ACHN (cell line): ENCODE results near the gene OSR1.
A peak's percentile ranks its signal among the peaks of the same experiment; 100 is the strongest.
"Not testable (repeated sequence)": the region's sequence is repeated elsewhere in the genome, so short reads cannot be mapped to it uniquely, and the experiment has no call there.

Source experiments
- DNase-seq: peaks from one replicate; pipeline ENCODE4 v3.0.0-alpha.2; 2015
- in situ Hi-C: cut with HindIII; loops from 2 replicates; pipeline ENCODE4 v1.10.0; 2017; ENCODE audit warnings: low sequenced_read_pairs, low pct_ligation_motif_present, low pct_unique_long_range_greater_than_20kb

Gene OSR1

GRCh38 chr2:19348692-19349091 lies 9.7 kb downstream of the OSR1 start:
- DNase-seq: no peak
- in situ Hi-C loops: no loop called here

DNA sequence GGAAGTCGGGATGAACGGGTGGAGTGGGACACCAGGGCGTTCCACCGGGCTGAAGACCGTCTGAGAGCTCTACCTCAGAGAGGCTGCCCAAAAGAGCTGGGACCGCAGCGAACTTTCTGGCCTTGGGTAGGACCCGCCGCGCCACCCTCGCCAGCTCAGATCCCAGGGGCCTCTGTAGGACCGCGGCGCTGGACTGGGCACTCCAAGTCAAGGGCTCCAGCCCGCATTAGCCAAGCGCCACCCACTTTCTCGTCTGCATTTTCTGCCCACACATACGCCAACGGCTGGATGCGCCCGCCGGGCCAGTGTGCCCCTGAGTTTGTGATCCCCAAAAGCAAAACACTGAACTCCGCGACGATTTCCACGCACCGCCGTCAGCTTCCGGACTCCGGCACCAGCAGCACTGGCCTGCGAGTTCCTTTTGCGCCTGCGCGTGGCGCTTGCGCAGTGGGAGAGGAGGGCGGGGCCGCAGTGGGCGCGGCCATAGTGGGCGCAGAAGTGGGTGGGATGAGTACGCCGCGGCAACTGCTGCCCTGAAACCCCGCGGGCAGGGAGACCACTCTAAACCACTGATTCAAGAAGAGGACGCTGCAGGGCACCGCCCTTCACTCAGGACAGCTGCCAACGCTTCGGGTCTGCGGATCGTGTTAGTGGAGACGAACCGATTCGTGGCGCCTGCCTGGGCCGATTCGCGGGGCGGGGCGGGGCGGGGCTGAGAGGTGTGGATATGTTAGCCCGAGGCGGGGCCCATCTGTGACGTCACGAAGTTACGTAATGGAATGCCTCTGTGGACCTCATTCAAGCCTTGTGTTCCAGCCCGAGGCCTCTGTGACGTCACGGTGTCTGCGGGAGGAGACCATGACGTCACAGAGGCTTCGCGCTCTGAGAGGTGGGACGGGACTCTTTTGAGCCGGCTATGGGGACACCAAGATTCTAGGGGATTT lies 10.5 kb downstream of the OSR1 start:
- in situ Hi-C loops: no loop called here
- peak; percentile 98 for DNase-seq

DNA sequence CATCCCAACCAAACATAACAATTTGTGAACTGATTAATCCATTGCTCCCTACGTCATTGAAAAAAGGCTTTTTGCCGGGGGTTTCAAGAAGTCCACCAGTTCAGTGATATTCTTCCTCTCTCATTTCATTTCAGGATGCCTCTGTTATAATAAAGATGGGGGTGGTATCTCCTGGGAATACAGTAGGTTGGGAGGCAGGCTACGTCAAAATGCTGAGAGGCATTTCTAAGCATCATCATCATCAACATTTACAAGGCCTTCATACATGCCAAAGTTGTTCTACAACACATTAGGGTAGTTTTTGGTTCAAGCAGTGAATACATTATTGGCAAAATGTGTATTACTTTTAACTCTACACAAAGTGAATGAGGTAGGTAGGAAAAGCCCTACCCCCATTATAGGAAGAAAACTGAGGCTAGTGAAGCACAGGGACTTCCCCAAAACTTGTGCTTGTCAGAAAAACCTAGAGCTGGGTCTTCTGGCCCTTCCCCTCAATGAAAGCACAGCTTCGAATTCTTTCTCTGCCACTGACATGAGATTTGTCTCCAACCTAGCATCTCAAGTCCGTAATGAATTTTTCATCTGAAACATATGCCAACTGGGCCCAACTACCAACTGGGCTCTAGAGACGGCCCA lies 11.3 kb downstream of the OSR1 start:
- in situ Hi-C loops: no loop called here
- DNase-seq: no peak

GRCh38 chr2:19337742-19338141 lies 20.7 kb downstream of the OSR1 start:
- in situ Hi-C loops: no loop called here
- no peak for DNase-seq

DNA sequence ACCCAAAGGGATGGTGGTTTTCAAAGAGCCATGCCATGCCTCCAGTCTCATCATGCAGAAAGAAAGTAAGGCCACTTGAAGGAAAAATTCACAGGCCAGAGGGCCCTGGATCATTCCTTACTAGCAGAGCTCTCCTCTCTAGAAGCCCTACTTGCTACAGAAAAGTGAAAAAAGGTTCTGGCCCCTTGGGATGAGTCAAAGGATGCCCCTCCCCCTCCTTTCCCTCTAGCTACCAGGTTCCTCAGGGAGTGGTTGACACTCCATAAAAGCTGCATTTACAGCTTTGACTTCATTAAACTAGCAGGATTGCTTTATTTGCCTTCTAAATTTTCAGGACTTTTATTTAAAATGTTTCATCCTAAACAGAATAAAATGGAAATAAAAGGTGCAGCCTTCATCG lies 21.2 kb downstream of the OSR1 start:
- DNase-seq: no peak
- in situ Hi-C loops: no loop called here

GRCh38 chr2:19336781-19337180 lies 21.6 kb downstream of the OSR1 start:
- in situ Hi-C loops: no loop called here
- DNase-seq: no peak

DNA sequence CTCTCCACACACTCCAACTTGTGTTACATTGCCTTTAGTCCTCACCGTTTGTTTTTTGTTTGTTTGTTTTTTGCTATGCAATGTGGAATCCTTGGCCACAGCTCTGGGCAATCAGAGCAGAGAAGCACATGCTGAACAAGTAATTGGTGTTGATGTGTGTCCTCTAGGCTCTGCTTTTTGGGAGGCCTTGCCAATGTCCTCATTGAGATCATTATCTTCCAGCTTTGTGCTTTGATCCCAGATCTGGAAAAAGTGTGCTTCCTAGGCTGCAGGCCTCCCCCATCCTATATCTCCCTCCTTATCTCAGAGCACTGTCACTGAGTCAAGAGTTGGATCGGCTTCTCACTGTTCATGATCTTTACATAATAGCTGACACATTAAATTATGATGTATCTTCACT lies 25.9 kb downstream of the OSR1 start:
- no peak for DNase-seq
- in situ Hi-C loops: no loop called here

DNA sequence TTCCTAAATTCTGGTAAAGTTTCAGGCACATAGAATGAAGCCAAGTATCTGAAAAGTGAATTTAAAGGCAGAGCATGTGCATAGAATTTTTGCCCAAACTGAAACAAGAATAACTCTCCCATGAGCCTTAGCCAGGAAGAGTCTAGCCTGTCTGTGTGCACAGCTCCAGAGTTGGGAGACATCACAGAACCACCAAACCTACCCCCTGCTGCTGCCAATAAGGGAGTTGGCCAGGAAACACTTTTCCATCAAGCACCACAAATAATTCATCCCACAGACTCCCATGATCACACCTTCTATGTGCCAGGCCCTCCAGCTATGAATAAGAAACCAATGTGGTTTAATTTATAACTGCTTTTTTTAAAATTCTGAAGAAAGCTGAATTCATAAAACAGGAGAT lies 27.0 kb downstream of the OSR1 start:
- in situ Hi-C loops: no loop called here
- DNase-seq: no peak

- in situ Hi-C loops: no loop called here
- DNase-seq: no peak
Measured at GRCh38 chr2:19330436-19330835, 28.0 kb downstream of the OSR1 start.

DNA sequence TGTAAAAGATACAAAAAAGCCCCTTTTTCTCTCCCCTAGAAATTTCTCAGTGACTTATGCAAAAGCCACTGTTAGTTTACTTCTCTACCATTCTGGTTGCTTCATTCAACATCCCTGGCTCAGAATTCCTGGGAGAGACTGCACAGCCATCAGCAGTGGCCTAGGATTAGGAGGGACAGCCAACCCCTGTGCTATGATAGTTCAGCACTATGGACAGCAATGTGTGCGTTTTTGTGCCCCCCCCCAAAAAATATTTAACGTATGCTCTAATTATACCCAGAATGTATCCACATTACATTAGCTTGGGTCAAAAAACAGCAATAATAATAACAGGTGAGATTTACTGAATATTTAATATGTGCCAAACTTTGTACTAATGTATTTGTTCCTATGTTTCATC lies 29.0 kb downstream of the OSR1 start:
- DNase-seq: no peak
- in situ Hi-C loops: no loop called here

DNA sequence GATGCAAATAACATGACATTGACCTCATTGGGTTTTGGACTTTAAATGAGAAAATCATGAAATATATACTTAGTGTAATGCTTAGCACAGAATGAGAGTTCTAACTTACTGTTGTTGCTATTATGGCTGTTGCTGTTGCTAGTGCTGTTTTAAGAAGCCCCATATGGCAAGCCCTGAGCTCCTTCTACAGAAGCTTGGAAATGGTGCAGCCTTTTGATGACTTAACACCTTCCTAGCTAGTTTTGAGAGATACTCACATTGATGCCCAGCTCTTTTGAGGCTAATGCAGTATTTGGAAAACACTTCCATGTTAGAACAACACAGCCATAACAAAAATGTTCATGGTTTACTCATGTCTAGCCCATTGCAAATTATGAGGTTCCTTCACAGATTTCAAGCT lies 30.9 kb downstream of the OSR1 start:
- in situ Hi-C loops: no loop called here
- no peak for DNase-seq

GRCh38 chr2:19321946-19322345 lies 36.5 kb downstream of the OSR1 start:
- no peak for DNase-seq
- in situ Hi-C loops: no loop called here

DNA sequence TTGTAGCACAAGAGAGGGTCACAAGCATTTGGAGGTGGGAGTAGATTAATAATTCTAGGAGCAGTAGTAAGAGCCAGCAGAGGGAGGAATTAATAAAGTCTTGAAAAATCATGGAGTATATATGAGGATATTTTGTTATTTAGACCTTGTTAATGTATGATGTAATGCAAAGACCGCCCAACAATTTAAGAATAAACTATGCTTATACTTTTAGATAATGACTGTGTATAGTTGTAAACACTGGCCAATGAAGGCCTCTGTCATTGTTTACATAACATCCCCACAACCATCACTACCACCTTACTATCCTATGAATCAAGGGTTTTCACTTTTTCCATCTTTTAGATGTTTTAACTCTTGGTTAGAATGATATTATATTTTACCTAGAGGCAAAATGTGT lies 37.6 kb downstream of the OSR1 start:
- DNase-seq: no peak
- in situ Hi-C loops: no loop called here

DNA sequence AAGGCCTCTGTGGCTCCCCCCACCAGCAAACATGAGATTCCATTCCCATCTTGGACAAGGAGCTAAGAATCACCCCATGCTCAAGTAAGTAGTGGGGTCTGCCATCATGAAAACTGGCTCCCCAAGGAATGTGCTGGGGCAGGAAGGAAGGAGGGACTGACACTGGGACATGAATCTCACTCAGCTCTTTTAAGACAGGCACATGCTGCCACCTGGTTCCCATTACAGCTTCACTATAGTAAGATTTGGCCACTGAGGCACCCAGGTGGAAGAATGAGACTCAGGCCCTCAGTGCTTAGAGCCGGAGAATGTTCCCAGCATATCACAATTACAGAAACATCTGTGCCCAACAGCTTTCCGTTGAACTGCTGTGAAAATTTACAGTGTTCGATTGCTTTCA lies 38.7 kb downstream of the OSR1 start:
- no peak for DNase-seq
- in situ Hi-C loops: no loop called here

DNA sequence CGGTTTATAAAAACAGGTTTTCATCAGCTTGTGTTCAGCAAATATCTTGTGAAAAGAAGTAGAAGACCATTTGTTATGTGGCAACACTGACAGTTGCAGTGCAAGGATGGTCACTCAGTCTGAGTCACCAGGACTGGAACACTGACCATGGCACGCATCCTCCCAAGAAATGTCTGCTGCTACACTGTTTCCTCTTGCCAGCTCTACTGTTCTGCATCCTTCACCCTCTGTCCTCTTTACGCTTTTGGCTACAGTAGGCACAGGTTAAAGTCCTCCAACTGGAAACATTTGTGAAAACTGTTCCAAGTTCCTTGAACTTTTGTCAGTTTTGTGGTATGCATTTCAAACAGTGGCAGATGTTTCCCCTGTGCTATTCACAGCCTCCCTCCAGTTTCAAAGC lies 39.4 kb downstream of the OSR1 start:
- in situ Hi-C loops: no loop called here
- DNase-seq: no peak

GRCh38 chr2:19313553-19313952 lies 44.9 kb downstream of the OSR1 start:
- in situ Hi-C loops: no loop called here
- no peak for DNase-seq

GRCh38 chr2:19312949-19313348 lies 45.5 kb downstream of the OSR1 start:
- in situ Hi-C loops: no loop called here
- peak; percentile 40 for DNase-seq

- DNase-seq, in situ Hi-C loops: not testable (repeated sequence)
Measured at GRCh38 chr2:19306065-19306464, 52.4 kb downstream of the OSR1 start.

DNA sequence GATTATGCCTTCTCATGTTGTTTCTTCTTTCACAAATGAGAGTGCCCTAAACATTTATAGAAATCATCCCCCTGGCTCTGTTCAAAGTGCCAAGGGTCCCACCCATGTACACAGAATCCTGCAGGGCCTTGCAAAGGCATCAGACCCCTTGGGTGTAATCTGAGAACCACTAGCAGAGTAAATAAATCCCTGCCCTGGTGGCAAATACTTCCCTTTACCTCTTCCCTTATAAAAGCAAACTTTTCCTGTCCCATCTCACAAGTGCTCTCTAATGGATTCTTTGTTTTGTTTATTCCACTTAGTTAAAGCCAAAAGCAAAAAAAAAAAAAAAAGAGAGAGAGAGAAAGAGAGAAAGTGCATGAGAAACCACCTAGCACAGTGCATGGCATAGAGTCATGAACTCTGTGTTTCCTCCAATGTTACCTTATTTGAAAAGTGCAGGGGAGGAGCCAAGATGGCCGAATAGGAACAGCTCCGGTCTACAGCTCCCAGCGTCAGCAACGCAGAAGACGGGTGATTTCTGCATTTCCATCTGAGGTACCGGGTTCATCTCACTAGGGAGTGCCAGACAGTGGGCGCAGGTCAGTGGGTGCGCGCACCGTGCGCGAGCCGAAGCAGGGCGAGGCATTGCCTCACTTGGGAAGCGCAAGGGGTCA lies 52.9 kb downstream of the OSR1 start:
- DNase-seq, in situ Hi-C loops: not testable (repeated sequence)

DNA sequence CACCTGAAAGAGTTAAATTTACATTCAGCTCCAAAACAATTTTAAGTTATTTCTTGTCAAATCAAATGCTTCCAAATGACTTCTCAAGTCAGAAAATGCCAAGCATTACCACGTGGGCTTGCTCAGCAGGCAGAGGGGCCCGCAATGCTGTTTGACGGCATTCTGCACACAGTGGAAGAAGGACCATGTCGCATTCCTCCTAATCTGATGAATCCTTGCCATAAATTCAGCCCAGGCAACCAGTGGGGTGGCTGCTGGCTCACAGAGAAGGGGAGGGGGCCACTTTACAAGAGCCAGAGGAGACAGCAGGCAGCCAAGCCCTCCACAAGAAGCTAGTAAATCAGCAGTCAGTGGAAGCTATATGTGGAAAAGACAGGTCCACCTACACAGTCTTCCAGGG lies 56.7 kb downstream of the OSR1 start:
- in situ Hi-C loops: no loop called here

More for the DNA sequence above, 56.7 kb downstream of the OSR1 start:
- no peak for DNase-seq
